ENCODE data around the gene SLC17A4.
A peak's percentile ranks its signal among the peaks of the same experiment; 100 is the strongest.

The SLC17A4 gene

DNA sequence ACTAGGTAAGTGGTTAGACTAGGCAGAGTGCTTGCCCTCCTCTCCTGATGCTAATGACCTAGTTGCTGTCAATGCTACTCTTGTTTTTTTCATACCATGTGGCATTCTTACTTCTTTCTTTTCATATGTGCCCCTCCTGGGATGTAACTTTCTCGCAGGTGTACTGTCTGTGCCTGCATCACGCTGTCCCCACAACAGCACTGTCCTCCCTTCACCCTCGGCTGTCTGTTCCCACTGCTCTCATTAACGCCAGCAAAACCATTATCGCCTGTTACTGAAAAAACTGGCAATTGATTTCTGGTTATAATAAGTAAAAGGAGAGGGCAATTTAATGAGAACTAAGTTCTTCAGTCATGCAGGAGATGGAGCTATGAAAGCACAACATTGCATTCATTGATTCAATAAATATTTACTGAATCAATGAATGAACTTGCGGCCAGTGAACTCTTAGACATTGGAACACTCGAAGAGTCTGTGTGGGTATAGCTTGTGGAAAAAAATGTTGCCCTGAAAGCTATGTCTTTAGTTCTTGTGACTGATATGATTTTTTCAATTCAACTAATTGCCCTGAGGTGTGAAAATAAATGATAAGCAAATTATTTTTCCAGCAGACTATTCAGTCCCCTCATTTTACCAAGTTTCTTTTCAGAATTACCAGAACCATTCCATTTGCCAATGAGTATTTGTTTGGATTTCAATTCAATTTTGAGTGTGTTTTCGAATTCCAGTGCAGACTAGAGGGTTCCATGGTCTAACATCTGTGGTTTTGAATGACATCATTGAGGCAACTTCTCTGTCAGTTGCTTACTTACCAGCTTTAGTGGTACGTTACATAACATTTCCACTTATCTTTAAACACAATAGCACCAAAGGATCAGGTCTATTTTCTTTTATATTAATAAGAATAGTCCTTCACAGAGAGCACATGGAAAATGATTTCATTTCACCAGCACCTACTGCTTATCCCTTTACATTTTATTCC is 2.1 kb downstream of the SLC17A4 start:
- CTCF ChIA-PET = no interaction called here
- POLR2A ChIA-PET (ENCODE audit: low non-redundant PET) = no interaction called here
- TF ChIP-seq, protein P1, sequence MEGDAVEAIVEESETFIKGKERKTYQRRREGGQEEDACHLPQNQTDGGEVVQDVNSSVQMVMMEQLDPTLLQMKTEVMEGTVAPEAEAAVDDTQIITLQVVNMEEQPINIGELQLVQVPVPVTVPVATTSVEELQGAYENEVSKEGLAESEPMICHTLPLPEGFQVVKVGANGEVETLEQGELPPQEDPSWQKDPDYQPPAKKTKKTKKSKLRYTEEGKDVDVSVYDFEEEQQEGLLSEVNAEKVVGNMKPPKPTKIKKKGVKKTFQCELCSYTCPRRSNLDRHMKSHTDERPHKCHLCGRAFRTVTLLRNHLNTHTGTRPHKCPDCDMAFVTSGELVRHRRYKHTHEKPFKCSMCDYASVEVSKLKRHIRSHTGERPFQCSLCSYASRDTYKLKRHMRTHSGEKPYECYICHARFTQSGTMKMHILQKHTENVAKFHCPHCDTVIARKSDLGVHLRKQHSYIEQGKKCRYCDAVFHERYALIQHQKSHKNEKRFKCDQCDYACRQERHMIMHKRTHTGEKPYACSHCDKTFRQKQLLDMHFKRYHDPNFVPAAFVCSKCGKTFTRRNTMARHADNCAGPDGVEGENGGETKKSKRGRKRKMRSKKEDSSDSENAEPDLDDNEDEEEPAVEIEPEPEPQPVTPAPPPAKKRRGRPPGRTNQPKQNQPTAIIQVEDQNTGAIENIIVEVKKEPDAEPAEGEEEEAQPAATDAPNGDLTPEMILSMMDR (conservative IDR thresholded peaks at IDR 0.05; ENCODE audit: low read depth) = no peak
- no peak for DNase-seq (ENCODE audit: low spot score)
- H3K27ac ChIP-seq = no peak overlapping the region

DNA sequence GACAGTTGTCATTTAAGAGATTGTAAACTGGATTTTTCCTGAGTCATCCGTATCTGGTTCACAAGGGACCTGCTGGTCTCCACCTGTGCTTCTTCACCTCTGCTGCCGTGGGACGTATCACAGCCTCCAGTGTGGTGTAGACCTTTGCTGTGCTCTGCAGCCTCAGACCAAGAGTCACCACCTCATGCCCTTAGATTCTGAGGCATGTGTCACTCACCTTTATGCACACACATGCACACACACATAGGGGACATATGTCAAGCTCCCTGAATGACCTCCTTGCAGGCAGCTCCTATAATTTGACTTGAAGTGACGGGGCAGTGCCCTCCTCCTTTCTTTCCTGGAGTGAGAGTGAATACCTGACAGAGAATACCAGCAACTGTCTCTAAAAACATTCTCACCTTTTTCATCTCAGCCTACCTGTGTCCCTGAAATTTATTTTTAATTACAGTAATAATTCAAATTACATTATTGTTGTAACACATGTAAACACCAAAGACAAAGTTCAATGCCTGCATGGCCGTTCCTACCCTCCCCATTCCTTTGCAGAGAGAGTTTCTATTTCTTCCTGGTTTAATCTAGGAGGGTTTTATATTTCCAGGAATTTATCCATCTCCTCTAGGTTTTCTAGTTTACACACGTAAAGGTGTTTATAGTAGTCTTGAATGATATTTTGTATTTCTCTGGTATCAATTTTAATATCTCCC is 3.5 kb downstream of the SLC17A4 start:
- POLR2A ChIA-PET (ENCODE audit: low non-redundant PET) = no interaction called here
- TF ChIP-seq, protein P1 (conservative IDR thresholded peaks at IDR 0.05; ENCODE audit: low read depth) = no peak
- no peak overlapping the region for H3K27ac ChIP-seq
- no peak for DNase-seq (ENCODE audit: low spot score)
- CTCF ChIA-PET = interaction anchor here (0.6 kb wide), 1 partner anchor 62 kb away, joined by 3 read pairs; no protein-coding TSS in a partner anchor

DNA sequence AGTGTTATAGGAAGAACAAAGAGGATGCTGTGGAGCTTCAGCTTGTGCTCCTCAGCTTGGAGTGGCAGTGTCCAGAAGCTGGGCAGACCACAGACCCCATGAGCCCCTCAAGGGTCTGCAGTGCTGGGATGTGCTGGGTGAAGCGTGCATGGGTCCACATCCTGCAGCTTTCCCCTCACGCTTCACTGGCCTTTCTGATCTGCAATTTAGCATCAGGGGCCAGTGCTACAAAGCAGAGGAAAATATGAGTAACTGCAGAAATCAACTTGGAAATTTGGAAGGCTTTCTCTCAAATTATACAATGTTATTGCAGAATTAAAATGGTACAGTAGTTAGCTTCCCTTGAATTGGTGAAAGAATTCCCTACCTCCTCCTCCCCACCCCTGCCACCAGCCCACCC is 10.1 kb downstream of the SLC17A4 start:
- H3K27ac ChIP-seq = no peak overlapping the region
- POLR2A ChIA-PET (ENCODE audit: low non-redundant PET) = no interaction called here

DNA sequence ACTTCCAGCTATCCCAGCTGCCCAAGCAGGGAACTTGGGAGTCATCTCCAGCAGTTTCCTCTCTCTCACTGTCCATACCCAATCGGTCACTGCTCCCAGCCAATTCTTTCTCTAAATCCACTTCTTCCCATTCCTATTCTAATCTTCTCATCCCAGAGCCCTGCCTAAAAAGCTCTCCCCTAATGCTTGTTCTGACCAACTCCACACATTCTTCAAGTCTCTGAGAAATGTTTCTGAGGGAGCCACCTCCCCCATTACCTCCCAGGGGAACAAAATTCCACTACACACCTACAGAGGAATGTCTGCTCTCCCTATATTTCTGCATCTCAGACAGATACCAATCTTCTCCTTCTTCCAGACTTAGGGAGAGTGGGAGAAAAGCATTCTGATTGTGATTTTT is 14.0 kb downstream of the SLC17A4 start:
- TF ChIP-seq, protein P1 (conservative IDR thresholded peaks at IDR 0.05; ENCODE audit: low read depth) = no peak
- no peak overlapping the region for H3K27ac ChIP-seq
- ChIA-PET POLR2A (ENCODE audit: low non-redundant PET) (no interaction called here), CTCF (no interaction called here)
- DNase-seq (ENCODE audit: low spot score) = no peak

More for the DNA sequence above, 10.1 kb downstream of the SLC17A4 start:
- no peak for DNase-seq (ENCODE audit: low spot score)
- TF ChIP-seq, protein P1 (conservative IDR thresholded peaks at IDR 0.05; ENCODE audit: low read depth) = no peak
- CTCF ChIA-PET = no interaction called here

DNA sequence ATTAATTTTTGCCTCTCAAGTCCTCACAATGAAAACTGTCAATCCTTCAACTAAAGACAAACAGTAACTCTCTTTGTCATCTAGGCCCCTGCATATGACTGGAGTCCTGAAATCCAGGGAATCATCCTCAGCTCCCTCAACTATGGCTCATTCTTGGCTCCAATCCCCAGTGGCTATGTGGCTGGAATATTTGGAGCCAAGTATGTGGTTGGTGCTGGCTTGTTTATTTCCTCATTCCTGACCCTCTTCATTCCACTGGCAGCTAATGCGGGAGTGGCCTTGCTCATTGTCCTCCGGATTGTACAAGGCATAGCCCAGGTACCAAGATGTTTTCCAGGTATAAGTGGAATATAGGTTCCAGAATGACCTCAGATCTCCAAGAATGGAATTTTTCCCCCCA is 15.4 kb downstream of the SLC17A4 start:
- ChIA-PET POLR2A (ENCODE audit: low non-redundant PET) (no interaction called here), CTCF (interaction anchor here (0.6 kb wide), 1 partner anchor 16 kb away, joined by 4 read pairs; the partner anchor contains the start of gene SLC17A4)
- no peak overlapping the region for H3K27ac ChIP-seq
- TF ChIP-seq, protein P1 (conservative IDR thresholded peaks at IDR 0.05; ENCODE audit: low read depth) = no peak
- peak; percentile 4 for DNase-seq (ENCODE audit: low spot score)

DNA sequence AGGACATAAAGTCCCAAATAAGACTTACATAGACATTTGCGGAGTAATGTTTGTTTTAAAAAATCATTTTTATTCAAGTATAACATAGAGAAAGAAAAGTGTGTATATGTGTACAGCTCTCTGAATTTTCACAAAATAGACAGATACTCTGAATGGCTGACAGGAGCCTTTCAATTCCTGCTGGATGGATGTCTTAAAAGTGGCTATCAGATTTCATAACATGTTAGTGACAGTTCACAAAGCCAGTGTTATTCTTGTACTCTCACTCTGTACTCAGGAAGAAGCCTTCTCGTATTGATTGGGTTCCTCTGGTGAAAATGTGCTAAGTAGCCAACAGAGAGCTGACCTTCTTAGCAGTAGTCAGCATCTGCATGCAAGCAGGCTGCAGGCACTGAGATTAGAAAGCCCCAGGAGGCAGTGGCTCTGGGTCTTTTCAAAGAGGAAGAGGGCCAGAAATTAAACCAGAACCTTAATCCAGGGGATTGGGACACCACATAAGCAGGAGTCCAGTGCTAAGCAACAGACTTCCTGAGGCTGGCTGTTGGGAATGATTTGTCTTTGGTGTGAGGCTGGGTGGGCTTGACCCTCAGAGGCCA is 19.7 kb downstream of the SLC17A4 start:
- CTCF ChIA-PET = interaction anchor here (0.6 kb wide), 1 partner anchor 119 kb away, joined by 4 read pairs; no protein-coding TSS in a partner anchor

More for the DNA sequence above, 19.7 kb downstream of the SLC17A4 start:
- H3K27ac ChIP-seq = no peak overlapping the region
- DNase-seq (ENCODE audit: low spot score) = no peak
- TF ChIP-seq, protein P1 (conservative IDR thresholded peaks at IDR 0.05; ENCODE audit: low read depth) = no peak
- POLR2A ChIA-PET (ENCODE audit: low non-redundant PET) = no interaction called here
